Non-pigmented ciliary epithelial cell (primary cell): ENCODE results near the gene S1PR3.

ENCODE experiments used
- DNase-seq: peaks from one replicate; pipeline ENCODE4 v3.0.0-alpha.2; 2010; ENCODE audit warnings: low read depth

S1PR3 gene

DNA sequence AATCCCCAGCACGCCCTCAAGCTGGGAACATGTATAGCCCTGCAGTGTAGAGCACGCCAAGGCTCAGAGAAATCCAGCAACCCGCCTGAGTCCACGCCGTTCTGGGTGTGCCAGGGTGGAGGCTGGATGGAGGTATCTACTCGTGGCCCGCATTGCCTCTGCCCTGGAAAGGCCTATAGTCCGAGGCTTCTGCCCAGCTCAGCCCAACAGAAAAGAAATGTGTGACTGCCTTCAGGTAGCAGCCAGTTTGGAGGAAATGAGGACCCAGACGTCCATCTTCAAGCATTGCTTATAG is 18.2 kb downstream of the S1PR3 start:
- DNase-seq: no peak

DNA sequence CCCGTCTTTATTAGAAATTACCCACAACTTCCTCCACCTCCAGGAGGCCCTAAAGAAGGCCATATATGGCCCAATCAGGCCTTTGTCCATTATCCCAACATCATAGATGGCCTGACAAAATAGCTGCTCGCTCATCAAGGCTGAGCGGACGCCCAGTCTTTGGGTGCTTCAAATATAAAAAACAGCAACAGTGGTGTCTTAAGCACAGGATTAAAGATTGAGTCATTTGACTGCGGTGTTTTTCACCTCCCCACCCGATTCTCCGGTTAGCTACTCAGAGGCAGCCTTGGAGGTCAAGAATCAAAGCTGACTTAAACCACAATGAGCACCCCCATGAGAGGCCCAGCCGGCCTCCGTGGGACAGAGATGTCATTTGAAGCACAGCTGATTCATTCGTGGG is 18.8 kb downstream of the S1PR3 start:
- no peak for DNase-seq

DNA sequence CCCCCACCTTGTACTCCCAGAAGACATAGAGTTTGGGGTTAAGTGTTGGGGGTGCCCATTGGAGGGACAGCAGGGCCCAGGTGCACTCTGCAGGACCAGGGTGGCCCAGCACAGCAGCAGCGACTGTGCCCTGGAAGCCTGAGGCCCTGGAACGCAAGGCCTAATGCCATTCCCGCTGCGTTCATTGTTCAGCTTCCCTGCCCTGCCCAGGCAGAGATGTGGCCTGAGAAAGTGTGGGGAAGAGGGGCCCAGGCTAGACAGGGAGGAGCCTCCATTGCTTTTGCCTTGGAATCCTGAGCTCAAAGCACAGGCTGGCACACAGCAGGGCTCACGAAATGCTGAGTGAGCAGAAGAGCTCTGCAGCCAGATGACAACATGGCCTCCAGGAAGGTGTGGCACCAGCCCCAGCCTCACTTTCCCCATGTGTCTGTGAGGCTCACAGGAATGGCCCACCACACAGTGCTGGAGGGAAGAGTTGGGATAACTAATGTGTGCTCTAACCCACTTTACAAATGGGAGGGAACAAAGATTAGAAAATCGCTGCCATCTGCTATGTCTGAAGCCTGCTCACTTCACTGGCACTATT is 19.4 kb downstream of the S1PR3 start:
- no peak for DNase-seq

DNA sequence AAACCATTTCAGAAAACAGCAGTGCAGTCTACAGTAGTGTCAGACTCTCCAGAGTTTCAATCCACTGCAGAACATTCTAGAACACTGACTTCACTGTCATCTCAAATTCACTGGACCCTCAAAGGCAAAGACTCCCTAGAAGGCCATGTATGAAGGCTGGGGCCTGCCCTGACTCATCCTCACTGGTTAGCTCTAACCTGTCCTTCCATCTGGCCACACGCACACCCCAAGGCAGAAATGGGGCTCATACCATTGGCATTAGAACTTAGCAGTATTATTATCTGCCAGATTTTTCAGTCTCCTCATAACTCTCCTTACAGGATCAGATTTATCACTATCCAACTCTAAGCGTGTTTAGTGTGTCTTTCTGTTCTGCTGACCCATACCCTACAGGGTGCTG is 20.4 kb downstream of the S1PR3 start:
- DNase-seq: no peak

DNA sequence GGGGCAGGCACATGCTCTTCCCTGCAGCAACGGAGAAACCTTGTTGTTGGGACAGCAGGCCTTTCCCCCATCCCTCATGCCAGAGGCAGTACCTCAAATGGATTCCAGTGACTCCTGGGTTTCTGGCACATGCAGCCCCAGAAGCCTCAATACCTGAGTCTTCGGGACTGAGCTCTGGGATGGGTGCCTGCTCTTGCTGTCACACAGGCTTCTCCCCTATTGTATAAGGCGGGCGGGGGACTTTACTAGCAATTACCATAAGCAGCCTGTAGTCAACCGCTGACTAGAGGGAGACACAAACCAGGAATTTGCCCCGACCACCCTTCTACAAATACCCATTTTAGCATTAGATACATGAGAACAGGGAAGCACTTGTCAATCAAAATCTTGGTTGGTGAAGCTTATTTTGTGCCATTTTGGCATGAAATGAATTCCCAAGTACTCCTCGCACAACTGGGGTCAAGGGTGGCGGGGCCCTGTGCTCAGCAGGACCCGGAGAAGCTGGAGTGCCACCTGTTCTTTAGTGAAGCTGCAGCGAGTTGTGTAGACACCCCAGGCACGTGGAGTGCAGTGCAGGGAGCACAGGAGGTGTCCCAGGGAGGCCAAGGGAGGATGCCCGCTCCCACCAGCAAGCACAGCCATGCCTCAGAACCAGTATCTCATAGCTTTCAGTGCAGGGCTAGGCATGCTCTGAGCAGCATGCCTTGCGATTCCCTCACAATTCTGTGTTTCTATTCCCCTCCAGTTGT is 21.2 kb downstream of the S1PR3 start:
- DNase-seq: no peak

DNA sequence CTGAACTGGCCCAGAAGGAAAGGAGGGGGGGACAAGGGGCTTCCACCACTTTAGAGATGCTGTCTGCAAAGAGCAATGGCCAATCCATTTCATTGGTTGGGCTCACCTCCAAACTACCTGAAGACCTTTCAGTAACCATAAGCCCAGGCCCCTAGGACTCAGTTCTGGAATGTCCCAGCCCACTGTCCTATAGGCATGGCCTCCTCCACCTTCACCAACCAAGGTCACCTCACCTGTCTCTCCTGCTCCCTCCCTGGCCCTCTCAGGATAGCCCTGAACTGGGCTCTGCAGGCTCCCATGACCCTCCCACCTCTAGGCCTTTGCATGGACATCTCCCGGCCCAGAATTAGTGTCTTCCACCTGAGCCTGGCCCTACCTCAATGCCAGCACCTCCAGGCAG is 22.4 kb downstream of the S1PR3 start:
- DNase-seq: no peak

DNA sequence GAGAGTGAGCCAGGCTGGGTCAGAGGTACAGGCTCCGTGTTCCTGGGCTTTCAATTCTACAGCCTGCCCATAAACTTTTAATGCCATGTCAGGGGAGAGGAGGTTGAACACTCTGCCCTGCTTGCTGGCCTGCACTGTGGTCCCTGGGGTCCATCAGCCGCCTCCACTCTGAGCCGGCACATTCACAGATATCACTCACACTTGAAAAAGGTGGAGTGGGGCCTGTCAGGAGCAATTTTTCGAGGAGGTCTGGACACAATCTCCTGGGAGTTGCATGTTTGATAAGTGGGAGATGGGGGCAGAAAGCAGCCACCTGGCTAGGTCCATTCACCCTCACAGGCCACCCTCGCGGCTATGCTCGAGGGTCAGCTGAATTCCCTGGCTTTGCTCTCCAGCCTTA is 22.9 kb downstream of the S1PR3 start:
- no peak for DNase-seq

DNA sequence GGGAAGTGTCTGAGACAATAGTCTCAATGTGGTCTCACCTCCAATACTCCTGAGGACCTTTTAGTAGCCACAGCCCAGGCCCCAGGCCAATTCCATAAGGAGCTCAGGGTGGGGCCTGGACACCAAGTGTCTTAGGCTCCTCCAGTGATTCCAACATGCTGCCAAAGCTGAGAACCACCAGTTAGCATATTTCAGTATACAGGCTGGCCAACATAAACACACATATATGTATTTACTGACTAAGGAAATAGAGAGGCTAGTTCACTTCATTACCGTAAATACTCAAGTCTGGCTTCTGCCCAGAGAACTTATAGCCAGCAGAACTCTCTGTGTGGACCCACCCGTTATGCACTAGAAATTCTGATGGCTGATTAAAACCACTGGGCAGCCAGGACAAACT is 24.1 kb downstream of the S1PR3 start:
- no peak for DNase-seq

DNA sequence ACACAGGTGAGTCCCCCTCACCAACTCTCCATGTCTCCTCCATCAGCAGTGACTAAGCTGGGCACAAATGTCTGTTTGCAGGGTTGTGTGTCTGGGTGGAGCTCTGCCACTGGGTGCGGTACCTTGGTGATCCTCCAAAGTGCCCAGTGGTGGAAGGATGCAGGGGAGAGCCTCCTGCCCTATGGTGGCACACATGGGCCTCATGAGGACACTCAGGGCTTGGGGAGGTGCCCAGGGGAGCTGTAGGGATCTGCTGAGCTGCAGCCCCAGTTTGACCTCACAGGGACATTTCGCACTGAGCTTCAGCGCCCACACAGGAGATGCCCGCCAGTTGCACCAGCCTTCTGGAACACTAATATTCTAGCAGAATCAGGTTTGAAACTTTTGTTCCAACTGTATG is 29.5 kb downstream of the S1PR3 start:
- no peak for DNase-seq

DNA sequence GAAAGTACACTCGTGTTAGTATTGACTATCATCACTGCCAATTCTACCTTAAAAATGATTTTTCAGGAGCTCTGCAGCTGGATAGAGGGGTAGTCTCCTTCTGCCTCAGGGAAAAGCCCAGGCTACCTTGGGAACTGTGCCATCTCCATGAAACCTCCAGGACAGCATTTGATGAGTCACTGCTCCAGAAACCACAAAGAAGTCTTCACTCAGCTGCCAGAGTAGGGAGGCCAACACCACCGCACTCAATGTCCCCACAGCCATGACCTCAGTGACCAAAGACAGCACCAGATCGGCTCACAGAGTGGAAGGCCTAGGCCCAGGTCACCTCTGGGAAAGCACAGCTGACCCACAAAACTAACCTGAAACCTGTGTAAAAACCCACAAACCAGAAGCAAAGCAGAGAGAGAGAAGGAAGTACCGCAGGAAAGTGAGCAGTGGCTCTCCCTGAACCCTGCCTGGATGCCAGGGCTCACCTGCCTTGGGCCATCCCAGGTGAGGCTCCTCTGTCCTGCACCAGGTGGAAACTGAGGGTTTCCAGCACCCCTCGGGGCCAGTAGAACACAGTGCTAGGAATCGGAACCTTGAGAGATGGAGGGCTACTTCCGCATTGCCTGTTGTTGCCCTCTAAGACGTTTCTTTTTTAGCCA is 30.0 kb downstream of the S1PR3 start:
- peak; percentile 62 for DNase-seq

DNA sequence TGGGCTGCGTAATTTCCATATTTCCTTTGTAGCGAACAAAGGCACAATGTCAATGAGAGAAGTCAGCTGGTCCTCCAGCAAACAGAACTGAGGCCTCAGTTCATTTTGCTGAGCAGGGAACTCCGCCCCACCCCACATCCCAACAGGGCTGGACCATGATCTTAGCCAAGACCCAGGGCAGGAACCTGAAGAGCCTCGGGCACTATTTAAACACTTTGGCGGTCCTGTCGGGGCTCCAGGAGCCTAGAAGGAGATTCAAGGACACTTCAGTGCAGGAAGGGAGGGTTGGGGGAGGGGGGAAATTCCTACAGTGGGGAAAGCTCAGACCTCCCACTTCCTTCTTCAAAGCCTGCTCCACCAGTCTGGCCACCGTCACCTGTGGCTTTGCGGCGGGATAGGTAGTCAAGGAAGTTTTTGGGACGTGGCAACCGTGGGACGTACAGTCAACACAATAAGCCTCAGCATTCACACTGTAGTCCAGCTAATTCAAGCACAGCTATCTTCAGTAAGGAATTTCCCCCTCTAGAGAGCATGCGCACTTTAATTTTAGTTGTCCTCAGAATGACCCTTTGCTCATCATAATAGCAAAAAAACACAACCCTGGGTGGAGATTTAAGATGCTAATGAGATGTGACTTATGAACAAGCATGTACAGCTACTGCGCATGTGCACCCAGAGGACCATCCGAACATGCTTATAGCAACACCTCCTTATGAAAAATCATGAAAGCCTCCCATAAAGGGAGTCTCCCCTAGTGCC is 30.9 kb downstream of the S1PR3 start:
- peak; percentile 80 for DNase-seq

DNA sequence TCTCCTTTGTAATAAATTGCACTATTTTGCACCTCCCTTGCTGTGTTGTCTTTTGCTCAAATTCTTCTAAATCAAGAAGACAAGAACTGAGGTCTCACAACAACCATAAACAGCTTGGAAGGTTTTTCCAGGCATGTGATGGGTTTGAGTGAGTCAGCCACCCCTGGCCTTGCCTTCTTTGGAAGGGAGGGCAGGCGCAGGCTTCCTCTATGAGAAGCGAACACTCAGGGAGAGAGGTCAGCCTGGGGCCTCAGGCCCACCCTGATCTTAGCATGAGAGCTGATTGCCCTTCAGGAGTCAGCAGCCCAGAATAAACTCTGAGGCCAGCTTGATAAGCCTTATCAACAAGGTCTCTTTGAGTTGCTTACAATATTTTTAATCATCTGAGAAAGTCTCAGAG is 31.6 kb downstream of the S1PR3 start:
- DNase-seq: peak; percentile 54

DNA sequence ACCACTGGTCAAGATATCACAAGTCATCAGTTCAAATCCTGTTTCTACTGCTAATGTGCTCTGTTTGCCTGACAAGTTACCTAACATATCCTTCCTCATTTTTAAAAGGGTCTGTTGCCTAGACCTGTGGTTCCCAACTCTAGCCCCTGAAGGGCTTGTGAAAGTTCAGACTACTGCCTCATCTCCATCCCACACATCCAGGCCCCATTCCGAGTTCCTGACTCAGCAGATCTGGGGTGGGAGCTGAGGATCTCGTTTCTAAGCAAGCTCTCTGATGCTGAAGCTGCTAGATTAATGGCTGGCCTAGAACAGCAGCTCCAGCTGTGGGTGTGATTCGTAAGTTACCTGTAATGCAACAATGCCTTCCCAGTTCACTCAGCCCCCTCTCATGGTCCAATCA is 32.5 kb downstream of the S1PR3 start:
- no peak for DNase-seq

DNA sequence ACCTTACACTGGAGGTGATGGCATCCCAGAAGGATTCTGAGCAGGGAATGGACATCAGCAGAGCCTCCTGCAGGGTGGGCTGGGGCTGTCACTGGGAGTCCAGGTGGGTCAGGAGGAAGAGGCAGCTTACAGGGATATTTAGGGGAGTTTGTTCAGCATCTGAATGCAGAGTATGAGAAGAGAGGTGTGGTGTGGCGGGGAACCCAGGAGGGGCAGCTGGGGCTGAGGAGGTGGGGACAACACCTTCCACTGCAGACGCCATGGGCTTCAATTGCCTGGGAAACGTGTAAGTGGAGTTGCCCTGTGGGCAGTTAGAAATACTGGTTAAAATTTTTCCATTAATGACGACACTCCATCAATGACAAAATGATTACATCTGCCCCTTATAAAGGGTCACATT is 33.5 kb downstream of the S1PR3 start:
- no peak for DNase-seq

DNA sequence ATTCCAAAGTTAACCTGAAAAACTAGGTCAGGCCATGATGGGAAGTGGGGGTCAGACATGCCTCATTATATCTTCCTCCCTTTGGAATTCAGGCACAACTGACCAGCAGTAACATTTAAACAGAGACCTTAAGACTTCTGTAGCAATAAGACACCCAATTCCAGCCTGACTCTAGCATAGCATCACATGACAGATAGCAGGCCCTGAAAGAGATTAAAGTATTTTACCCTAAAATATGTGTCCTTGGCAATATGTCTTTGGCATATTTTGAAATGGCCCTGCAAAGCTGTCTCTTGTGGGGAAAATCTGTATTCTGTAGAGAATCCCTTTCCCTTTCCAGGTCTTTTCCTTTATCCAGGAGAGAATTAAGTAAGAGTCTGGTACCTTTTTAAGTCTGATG is 34.3 kb downstream of the S1PR3 start:
- DNase-seq: no peak

DNA sequence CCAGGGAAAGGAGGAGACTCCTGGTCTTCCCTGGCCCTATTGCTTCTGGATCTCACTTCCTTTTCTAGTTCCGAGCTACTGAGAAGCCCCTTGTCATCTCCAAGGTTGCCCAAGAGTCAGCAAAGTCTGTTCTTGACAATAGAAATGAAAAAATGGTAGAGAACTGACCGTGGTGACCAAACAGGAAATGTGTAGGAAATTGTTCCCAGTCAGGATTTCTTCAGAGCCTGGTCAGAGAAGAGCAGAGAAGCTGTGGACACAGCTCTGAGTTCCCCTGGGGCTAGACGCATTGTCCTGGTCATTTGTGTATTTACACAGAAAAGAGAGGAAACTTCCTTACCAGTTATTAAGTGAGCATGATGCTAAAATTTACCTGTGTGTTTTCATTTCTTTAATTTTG is 35.6 kb downstream of the S1PR3 start:
- no peak for DNase-seq

DNA sequence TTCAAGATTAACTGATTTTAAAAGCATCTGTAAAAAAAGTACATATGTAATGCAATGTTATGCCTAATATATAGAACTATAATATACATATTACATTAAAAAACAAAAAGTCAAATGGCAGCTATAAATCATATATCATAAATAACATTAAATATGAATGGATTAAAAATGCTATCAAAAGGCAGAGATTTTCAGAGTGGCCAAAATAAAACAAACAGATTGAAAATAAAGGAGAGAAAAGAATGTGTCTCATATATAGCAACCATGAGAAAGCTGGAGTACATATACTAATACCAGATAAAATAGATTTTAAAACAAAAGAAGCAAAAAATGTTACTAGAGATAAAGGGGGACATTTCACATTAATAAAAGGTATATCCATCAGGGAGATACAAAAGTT is 38.5 kb downstream of the S1PR3 start:
- no peak for DNase-seq

DNA sequence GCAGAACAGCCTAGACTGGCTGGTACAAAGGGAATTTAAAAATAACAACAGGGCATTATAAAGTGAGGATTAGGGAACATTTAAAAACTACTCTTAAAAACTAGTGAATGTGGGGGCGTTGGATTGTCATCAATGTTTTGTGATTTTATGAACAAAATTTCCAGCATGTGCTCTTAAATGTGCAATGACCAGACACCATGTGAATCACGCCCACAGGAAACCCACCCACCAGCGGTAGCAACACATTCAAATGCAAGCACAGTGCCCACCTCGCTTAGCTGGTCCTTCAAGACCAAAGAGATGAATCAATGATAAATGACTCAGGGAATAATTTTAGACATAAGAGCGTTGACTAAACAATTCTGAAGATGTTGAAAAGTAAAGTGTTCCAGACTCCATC is 40.9 kb downstream of the S1PR3 start:
- no peak for DNase-seq

DNA sequence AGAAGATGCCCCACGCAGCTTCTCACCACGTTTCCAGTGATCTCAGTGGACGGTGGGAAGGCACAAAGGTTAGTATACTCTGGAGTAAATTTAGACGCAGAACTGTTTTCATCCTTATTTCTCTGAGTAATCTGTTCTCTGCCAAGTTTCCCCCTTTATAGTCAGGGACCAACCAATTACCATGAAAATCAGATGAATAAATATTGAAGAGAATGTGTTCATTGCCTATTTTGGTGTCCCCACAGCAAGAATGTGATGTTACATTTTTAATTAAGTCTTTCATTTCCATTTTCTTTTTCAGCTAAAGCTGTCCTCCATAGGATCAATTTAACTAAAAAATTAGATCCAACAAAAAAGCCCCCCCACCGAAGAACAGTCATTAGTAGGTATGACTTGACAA is 41.4 kb downstream of the S1PR3 start:
- no peak for DNase-seq

DNA sequence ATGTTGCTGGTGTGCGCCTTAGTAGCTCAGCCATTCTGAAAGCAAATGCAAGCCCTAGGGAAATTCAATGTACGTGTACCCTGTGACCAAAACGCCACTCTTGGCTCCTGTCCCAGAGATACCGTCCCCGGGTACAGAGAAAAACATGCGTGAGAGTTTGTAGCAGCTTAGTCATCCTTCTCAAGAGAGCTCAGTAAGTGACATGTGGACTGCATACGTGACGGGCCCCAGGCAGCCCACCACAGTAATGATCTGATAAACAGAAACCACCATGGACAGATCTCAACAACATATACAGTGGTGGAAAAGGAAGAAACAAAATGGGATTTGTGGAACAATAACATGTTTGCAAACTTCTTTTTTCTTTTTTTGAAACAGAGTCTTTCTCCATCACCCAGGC is 45.1 kb downstream of the S1PR3 start:
- DNase-seq: no peak

DNA sequence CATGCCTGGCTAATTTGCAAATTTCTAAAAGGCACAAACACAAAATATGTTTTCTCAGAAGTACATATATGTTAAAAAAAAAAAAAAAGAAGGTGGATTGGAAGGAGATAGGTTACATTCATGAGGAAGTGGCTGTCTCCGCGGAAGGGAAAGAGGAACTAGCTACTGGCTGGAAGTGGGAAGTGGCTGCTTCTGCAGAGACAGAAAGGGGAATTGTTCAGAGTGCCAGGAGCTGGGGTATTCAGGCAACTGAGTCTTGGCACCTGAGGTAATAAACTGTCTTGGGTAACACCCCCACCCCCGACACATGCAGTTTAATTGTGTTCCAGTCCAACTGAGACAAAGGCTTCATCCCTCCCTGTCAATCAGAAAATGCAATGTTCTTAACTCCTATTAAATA is 45.6 kb downstream of the S1PR3 start:
- no peak for DNase-seq

DNA sequence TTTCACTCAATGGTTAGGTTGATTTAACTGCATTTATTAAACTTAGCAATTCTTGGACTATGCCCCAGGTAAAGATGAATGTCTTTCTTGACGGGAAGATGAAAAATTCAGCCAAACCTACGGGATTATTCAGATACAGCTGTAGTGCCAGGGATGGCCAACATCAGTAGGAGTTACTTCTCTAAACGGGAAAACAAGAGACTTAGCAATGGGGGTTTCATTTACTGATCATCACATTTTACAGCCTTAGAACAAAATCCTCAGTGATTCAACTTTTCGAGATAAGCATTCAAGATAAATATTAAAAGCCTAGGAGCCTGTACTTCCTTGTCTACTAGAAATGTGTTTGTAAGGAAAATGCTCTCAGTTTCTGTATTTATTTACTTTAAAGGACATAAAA is 46.1 kb downstream of the S1PR3 start:
- DNase-seq: no peak

DNA sequence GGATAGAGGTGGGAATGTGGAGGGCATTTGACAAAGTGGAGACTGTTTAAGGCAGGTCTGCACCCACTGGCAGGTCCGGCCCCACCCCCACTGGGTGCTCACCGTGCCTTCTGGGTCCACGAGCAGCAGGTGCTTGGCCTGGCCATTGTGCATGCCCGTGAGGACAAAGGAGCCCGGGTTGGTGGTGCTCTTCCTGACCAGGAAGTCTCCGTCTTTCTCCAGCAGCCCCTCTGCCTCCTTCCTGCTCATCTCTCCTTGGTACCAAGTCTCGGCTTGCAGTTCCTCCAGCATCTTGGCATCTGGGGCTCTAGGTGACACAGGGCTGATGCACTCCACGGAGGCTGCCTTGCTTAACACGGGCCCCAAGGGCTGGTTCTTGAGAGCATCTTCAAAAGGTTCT is 46.6 kb downstream of the S1PR3 start:
- no peak for DNase-seq
